HFFc6 (cell line): ENCODE results near the gene GSN. TPM values are rescaled to one million over a fixed set of nuclear protein-coding genes. Genes with fewer than 3 reads are reported as not detected.
A peak's percentile ranks its signal among the peaks of the same experiment; 100 is the strongest.

Source experiments
- DNase-seq: peaks from one replicate; pipeline ENCODE4 v3.0.0-alpha.2; 2018
- H3K27ac Mint-ChIP-seq: 2 replicates; pipeline ENCODE4 v1.8.0; 2020; ENCODE audit warnings: mild to moderate bottlenecking, mixed read lengths
- H3K27me3 Mint-ChIP-seq: 2 replicates; pipeline ENCODE4 v1.8.0; 2021; ENCODE audit warnings: mild to moderate bottlenecking, moderate library complexity, mixed read lengths; ENCODE audit not compliant: insufficient read depth
- H3K36me3 Mint-ChIP-seq: 2 replicates; pipeline ENCODE4 v1.8.0; 2021; ENCODE audit warnings: low read depth, mixed read lengths
- H3K4me1 Mint-ChIP-seq: 2 replicates; pipeline ENCODE4 v1.8.0; 2020; ENCODE audit warnings: low read depth, mixed read lengths
- H3K4me3 Mint-ChIP-seq: 2 replicates; pipeline ENCODE4 v1.8.0; 2020; ENCODE audit warnings: mild to moderate bottlenecking, moderate library complexity, mixed read lengths
- H3K9me3 Mint-ChIP-seq: 2 replicates; pipeline ENCODE4 v1.8.0; 2020; ENCODE audit warnings: mild to moderate bottlenecking, mixed read lengths
- total RNA-seq, 6 experiments: library from RNA; stranded (reverse); fragmentation: NEBNext Ultra II Directional; extraction: Animal tissue kit (Norgen Biotek cat#: 25700); gene quantifications; 2 replicates in 1 of 6; 3 replicates in 5 of 6; pipeline ENCODE4 v1.2.3, GENCODE V29; 2021
- TF ChIP-seq, protein P1 (sequence below): fragments of 200-600 bp; sonication (generic); IDR thresholded peaks from 2 replicates; pipeline ENCODE4 v1.5.0; 2021; ENCODE audit warnings: antibody characterized with exemption, mild to moderate bottlenecking

The GSN gene
- total RNA-seq, 6 experiments from 2014 or later = 288 to 394 (median 318) TPM

DNA sequence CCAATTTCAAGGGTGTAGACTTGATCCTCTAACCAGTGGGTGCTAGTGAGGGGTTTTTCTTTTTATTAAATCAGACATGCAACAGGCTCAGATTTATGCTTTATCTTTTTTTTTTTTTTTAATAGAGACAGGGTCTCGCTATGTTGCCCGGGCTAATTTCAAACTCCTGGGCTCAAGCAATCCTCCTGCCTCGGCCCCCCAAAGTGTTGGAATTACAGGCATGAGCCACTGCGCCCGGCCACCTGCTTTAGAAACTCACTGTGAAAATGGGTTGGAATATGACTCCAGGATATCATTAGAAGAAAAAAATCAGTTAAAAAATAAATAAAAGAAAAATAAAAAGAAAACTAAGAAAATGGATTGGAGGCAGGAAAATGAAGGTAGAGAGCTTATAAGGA lies 51.4 kb downstream of the GSN start:
- Mint-ChIP-seq H3K4me3 (no peak overlapping the region), H3K4me1 (peaks cover 64% of the 10 kb centered on the region), H3K27me3 (peaks cover 2% of the 10 kb centered on the region), H3K9me3 (peaks cover 5% of the 10 kb centered on the region), H3K36me3 (peaks cover 58% of the 10 kb centered on the region), H3K27ac (peak overlapping the region; percentile 87)
- DNase-seq = no peak
- TF ChIP-seq, protein P1, sequence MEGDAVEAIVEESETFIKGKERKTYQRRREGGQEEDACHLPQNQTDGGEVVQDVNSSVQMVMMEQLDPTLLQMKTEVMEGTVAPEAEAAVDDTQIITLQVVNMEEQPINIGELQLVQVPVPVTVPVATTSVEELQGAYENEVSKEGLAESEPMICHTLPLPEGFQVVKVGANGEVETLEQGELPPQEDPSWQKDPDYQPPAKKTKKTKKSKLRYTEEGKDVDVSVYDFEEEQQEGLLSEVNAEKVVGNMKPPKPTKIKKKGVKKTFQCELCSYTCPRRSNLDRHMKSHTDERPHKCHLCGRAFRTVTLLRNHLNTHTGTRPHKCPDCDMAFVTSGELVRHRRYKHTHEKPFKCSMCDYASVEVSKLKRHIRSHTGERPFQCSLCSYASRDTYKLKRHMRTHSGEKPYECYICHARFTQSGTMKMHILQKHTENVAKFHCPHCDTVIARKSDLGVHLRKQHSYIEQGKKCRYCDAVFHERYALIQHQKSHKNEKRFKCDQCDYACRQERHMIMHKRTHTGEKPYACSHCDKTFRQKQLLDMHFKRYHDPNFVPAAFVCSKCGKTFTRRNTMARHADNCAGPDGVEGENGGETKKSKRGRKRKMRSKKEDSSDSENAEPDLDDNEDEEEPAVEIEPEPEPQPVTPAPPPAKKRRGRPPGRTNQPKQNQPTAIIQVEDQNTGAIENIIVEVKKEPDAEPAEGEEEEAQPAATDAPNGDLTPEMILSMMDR = no peak

DNA sequence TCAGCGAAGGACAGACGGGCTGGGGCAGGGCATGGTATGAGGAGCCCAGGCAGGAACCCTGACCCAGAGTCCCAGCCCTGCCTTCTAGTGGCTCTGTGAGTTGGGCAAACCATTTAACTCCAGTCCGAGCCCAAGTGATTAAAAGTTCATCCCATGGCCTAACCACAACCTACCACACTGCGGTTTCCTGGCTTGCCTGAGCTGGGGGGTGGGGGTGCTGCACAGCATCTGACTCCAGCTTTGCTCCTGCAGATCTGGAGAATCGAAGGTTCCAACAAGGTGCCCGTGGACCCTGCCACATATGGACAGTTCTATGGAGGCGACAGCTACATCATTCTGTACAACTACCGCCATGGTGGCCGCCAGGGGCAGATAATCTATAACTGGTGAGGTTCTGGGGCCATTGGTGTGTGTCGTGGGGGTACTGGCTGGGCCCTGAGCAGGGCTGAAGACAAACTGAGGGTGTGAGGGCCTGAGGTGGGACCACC lies 53.1 kb downstream of the GSN start:
- H3K36me3 Mint-ChIP-seq = peaks cover 71% of the 10 kb centered on the region
- H3K4me3 Mint-ChIP-seq = no peak overlapping the region
- H3K27ac Mint-ChIP-seq = peak overlapping the region; percentile 72
- no peak for DNase-seq
- TF ChIP-seq, protein P1 = no peak
- H3K4me1 Mint-ChIP-seq = peaks cover 81% of the 10 kb centered on the region
- H3K27me3 Mint-ChIP-seq = peaks cover 7% of the 10 kb centered on the region
- H3K9me3 Mint-ChIP-seq = peaks cover 5% of the 10 kb centered on the region

DNA sequence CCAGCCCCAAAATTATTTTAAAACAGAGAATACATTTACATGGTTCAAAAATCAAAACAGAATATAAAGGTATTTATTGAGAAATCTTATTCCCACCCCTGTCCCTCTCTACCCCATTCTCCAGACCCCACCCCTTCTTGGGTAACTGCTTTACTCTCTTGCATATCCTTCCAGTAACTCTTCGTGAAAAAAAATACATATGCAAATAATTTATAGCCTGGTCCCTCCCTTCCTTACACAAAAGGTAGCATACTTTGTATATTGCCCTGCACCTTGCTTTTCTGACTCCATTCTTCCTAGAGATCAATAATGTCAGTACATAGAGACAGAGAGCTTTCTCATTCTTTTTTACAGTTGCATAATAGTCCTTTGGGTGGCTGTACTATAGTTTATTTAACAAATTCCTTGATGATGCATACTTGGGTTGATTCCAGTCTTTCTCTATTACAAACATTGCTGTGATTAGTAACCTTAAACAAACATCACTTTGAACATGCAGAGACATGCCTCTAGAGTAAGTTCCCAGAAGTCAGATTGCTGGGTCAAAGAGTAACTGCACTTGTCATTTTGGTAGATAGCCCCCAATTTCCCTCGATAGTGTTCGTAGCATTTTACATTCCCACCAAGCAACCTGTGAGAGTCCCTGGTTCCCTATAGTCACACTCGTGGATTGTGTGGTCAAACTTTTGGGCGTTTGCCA lies 54.2 kb downstream of the GSN start:
- Mint-ChIP-seq H3K9me3 (peaks cover 5% of the 10 kb centered on the region), H3K27ac (peak overlapping the region; percentile 91), H3K27me3 (peaks cover 8% of the 10 kb centered on the region), H3K4me1 (peaks cover 87% of the 10 kb centered on the region), H3K36me3 (peaks cover 68% of the 10 kb centered on the region), H3K4me3 (peak overlapping the region; percentile 64)
- DNase-seq = peak; percentile 98
- TF ChIP-seq, protein P1 = no peak

DNA sequence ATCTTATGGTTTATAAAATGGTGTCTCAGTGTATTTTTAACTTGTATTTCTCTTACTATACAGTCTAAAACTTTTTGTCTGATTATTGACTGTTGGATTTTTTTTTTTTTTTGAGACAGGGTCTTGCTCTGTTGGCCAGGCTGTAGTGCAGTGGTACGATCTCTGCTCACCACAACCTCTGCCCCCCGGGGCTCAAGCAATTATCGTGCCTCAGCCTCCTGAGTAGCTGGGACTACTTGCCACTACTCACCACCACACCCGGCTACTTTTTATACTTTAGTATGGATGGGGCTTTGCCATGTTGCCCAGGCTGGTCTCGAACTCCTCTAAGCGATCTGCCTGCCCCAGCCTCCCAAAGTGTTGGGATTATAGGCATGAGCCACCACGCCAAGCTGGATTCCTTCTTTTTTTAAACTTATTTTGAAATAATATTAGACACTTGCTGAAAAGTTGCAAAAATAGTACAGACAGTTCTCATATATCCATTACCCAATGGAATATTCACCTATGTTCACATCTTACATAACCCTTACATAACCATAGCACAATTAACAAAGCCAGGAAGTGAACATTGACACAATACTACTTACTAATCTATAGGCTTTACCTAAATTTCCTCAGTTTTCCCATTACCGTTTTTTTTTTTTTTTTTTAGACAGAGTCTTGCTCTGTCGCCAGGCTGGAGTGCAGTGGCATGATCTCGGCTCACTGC lies 54.9 kb downstream of the GSN start:
- no peak for DNase-seq
- Mint-ChIP-seq H3K27ac (peak overlapping the region; percentile 91), H3K9me3 (peaks cover 5% of the 10 kb centered on the region), H3K4me3 (no peak overlapping the region), H3K36me3 (peaks cover 65% of the 10 kb centered on the region), H3K27me3 (peaks cover 6% of the 10 kb centered on the region), H3K4me1 (peaks cover 79% of the 10 kb centered on the region)
- TF ChIP-seq, protein P1 = no peak

DNA sequence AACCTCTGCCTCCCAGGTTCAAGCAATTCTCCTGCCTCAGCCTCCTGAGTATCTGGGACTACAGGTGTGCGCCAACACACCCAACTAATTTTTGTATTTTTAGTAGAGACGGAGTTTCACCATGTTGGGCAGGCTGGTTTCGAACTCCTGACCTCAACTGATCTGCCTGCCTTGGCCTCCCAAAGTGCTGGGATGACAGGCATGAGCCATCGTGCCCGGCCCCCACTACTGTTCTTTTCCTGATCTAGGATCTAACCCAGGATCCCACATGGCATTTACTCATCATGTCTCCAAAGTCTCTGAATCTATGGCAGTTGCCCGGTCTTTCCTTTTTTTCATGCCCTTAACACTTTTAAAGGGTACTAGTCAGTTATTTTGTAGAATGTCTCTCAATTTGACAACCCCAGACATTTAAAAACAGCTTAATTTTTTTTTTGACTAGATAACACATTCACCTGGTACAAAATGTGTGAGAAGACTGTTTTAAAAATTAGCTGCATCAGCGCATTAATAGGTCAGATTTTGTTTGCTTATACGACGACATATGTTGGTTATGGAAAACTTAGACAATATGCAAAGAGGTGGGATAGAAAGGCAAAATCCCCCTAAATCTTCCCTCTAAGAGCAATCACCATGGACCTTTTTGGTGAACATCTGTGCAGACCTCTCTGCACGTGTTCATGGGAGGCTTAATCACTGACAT lies 55.6 kb downstream of the GSN start:
- Mint-ChIP-seq H3K36me3 (peaks cover 69% of the 10 kb centered on the region), H3K4me1 (peaks cover 78% of the 10 kb centered on the region), H3K27me3 (peaks cover 6% of the 10 kb centered on the region), H3K4me3 (no peak overlapping the region), H3K9me3 (peaks cover 5% of the 10 kb centered on the region), H3K27ac (peak overlapping the region; percentile 91)
- TF ChIP-seq, protein P1 = no peak
- DNase-seq = no peak
